SU-DHL-6 (cell line): ENCODE data around the gene LYSET.

Experiments used
- H2AFZ ChIP-seq: fragments of 200-600 bp; sonication (generic); 2 replicates; pipeline ENCODE4 v1.6.1; 2014; ENCODE audit warnings: low read depth, mild to moderate bottlenecking, moderate library complexity, mixed read lengths, antibody characterized with exemption, low read length; ENCODE audit not compliant: severe bottlenecking
- H3F3A ChIP-seq: fragments of 200-600 bp; shearing (Covaris generic); 2 replicates; pipeline ENCODE4 v1.6.0; 2016; ENCODE audit warnings: antibody characterized with exemption, mild to moderate bottlenecking; ENCODE audit not compliant: insufficient read depth
- H3K27ac ChIP-seq: fragments of 200-600 bp; sonication (generic); 2 replicates; pipeline ENCODE4 v1.5.1; 2016; ENCODE audit warnings: low read depth, mild to moderate bottlenecking, low read length, moderate library complexity, mixed read lengths
- H3K27me3 ChIP-seq: fragments of 200-600 bp; sonication (generic), shearing (Covaris generic); 2 replicates; pipeline ENCODE4 v1.6.0; 2014; ENCODE audit warnings: mild to moderate bottlenecking, low read length
- H3K36me3 ChIP-seq: fragments of 200-600 bp; sonication (generic); 2 replicates; pipeline ENCODE4 v1.6.1; 2014; ENCODE audit warnings: mild to moderate bottlenecking, low read length, mixed read lengths
- H3K4me2 ChIP-seq: fragments of 300-600, 200-600 bp; shearing (Covaris generic), sonication (generic); 2 replicates; pipeline ENCODE4 v1.6.0; 2014; ENCODE audit warnings: low read length, low read depth, mild to moderate bottlenecking; ENCODE audit not compliant: poor library complexity, severe bottlenecking
- H3K4me3 ChIP-seq: fragments of 200-600 bp; sonication (generic); 2 replicates; pipeline ENCODE4 v1.5.1; 2014; ENCODE audit warnings: antibody characterized with exemption, low read length, mild to moderate bottlenecking, mixed read lengths; ENCODE audit not compliant: insufficient read depth, poor library complexity, severe bottlenecking
- H3K79me2 ChIP-seq: fragments of 200-600 bp; sonication (generic); 2 replicates; pipeline ENCODE4 v1.6.1; 2014; ENCODE audit warnings: mild to moderate bottlenecking, low read length, moderate library complexity; ENCODE audit not compliant: insufficient read depth
- H3K9ac ChIP-seq: fragments of 200-600 bp; sonication (generic); 2 replicates; pipeline ENCODE4 v1.7.0; 2014; ENCODE audit warnings: mild to moderate bottlenecking, low read length
- H3K9me2 ChIP-seq: fragments of 200-600 bp; sonication (generic); replicated peaks from 2 replicates; pipeline ENCODE4 v1.6.1; 2014; ENCODE audit warnings: low read length; ENCODE audit not compliant: insufficient read depth
- H3K9me3 ChIP-seq: fragments of 200-600 bp; sonication (generic); 2 replicates; pipeline ENCODE4 v1.6.1; 2014; ENCODE audit warnings: low read length, mixed read lengths; ENCODE audit not compliant: insufficient read depth
- H4K20me1 ChIP-seq: fragments of 200-600 bp; sonication (generic); 2 replicates; pipeline ENCODE4 v1.6.1; 2014; ENCODE audit warnings: low read depth, mild to moderate bottlenecking, antibody characterized with exemption, low read length, moderate library complexity, mixed read lengths
- CTCF ChIP-seq: fragments of 200-600 bp; sonication (generic); IDR thresholded peaks from one replicate; pipeline ENCODE4 v1.5.1; 2017; ENCODE audit warnings: antibody characterized with exemption, mild to moderate bottlenecking, low read length, moderate library complexity; ENCODE audit not compliant: insufficient read depth, poor library complexity, severe bottlenecking
- EZH2phosphoT487 ChIP-seq: fragments of 200-600 bp; sonication (generic), shearing (Covaris generic); conservative IDR thresholded peaks from 2 replicates; pipeline ENCODE4 v1.6.1; 2018; ENCODE audit warnings: mild to moderate bottlenecking, antibody characterized with exemption, low read length, moderate library complexity, mixed read lengths

LYSET gene

GRCh38 chr14:93228550-93228949 lies 43.4 kb downstream of the LYSET start:
- H3K4me2 ChIP-seq = no peak overlapping the region
- H4K20me1 ChIP-seq = no peaks in the 10 kb centered on the region; the same call in 1 of the 2 replicates
- H3K27ac ChIP-seq = no peak overlapping the region
- H3F3A ChIP-seq = no peaks in the 10 kb centered on the region
- H3K4me3 ChIP-seq = no peak overlapping the region
- peaks cover 21% of the 10 kb centered on the region; the same call in 1 of the 2 replicates for H3K36me3 ChIP-seq
- no peak for TF ChIP-seq CTCF
- TF ChIP-seq EZH2phosphoT487 = no peak
- H3K9ac ChIP-seq = no peak overlapping the region
- H2AFZ ChIP-seq = no peak overlapping the region
- H3K79me2 ChIP-seq = no peaks in the 10 kb centered on the region
- H3K9me2 ChIP-seq = no peaks in the 10 kb centered on the region
- no peaks in the 10 kb centered on the region for H3K9me3 ChIP-seq
- no peaks in the 10 kb centered on the region for H3K27me3 ChIP-seq

GRCh38 chr14:93230539-93230938 lies 45.4 kb downstream of the LYSET start:
- H3K9ac ChIP-seq = no peak overlapping the region
- no peak overlapping the region for H3K4me2 ChIP-seq
- H3K27ac ChIP-seq = no peak overlapping the region
- no peaks in the 10 kb centered on the region for H3K9me2 ChIP-seq
- H3K27me3 ChIP-seq = no peaks in the 10 kb centered on the region
- TF ChIP-seq EZH2phosphoT487 (no peak), CTCF (no peak)
- no peaks in the 10 kb centered on the region for H3K79me2 ChIP-seq
- H3F3A ChIP-seq = 0 out of 2 replicates have a peak, but pooled peaks cover 3% of the 10 kb centered on the region
- H3K36me3 ChIP-seq = peaks cover 15% of the 10 kb centered on the region; the same call in 1 of the 2 replicates
- H3K4me3 ChIP-seq = no peak overlapping the region
- H3K9me3 ChIP-seq = no peaks in the 10 kb centered on the region
- no peak overlapping the region for H2AFZ ChIP-seq
- H4K20me1 ChIP-seq = no peaks in the 10 kb centered on the region; the same call in 1 of the 2 replicates

GRCh38 chr14:93231129-93231979 lies 46.2 kb downstream of the LYSET start:
- Histone ChIP-seq H3K27ac (no peak overlapping the region), H3K36me3 (peaks cover 13% of the 10 kb centered on the region; the same call in 1 of the 2 replicates), H3K79me2 (no peaks in the 10 kb centered on the region), H3K4me2 (no peak overlapping the region), H3K9me2 (no peaks in the 10 kb centered on the region), H3K4me3 (no peak overlapping the region), H4K20me1 (no peaks in the 10 kb centered on the region; the same call in 1 of the 2 replicates), H2AFZ (no peak overlapping the region), H3K9ac (no peak overlapping the region), H3F3A (0 out of 2 replicates have a peak, but pooled peaks cover 3% of the 10 kb centered on the region), H3K9me3 (no peaks in the 10 kb centered on the region), H3K27me3 (no peaks in the 10 kb centered on the region)
- TF ChIP-seq CTCF = no peak
- TF ChIP-seq EZH2phosphoT487 = no peak
